Astrocyte of the spinal cord (primary cell): ENCODE results near the gene CTNNAL1.

ENCODE experiments used
- DNase-seq: peaks from one replicate; pipeline ENCODE4 v3.0.0; 2011; ENCODE audit warnings: low read depth, low spot score
- H3K4me3 ChIP-seq: 2 replicates; pipeline ENCODE4 v1.5.1; 2011; ENCODE audit warnings: low read depth, mild to moderate bottlenecking, low read length, moderate library complexity
- CTCF ChIP-seq: IDR thresholded peaks from 2 replicates; pipeline ENCODE4 v1.5.1; 2012; ENCODE audit warnings: low read depth, mild to moderate bottlenecking, low read length, inconsistent platforms
- in situ Hi-C: cut with HindIII; loops from 2 replicates; pipeline ENCODE4 v1.10.0; 2017; ENCODE audit warnings: low sequenced_read_pairs

CTNNAL1 gene

GRCh38 chr9:109030426-109030825 lies 17.1 kb upstream of the CTNNAL1 start:
- H3K4me3 ChIP-seq = no peak overlapping the region
- TF ChIP-seq CTCF = no peak
- in situ Hi-C loops = no loop called here
- no peak for DNase-seq

- in situ Hi-C loops = no loop called here
- DNase-seq = no peak
- no peak for TF ChIP-seq CTCF
- no peak overlapping the region for H3K4me3 ChIP-seq
These were observed 15.2 kb upstream of the CTNNAL1 start for GRCh38 chr9:109028457-109028856.

GRCh38 chr9:109027176-109027575 lies 13.9 kb upstream of the CTNNAL1 start:
- in situ Hi-C loops = no loop called here

GRCh38 chr9:109026306-109026705 lies 13.0 kb upstream of the CTNNAL1 start:
- in situ Hi-C loops = no loop called here
- no peak overlapping the region for H3K4me3 ChIP-seq
- no peak for DNase-seq
- TF ChIP-seq CTCF = no peak

More at GRCh38 chr9:109027176-109027575, 13.9 kb upstream of the CTNNAL1 start:
- no peak overlapping the region for H3K4me3 ChIP-seq
- DNase-seq = peak; percentile 16
- no peak for TF ChIP-seq CTCF

- no peak overlapping the region for H3K4me3 ChIP-seq
- no peak for TF ChIP-seq CTCF
- in situ Hi-C loops = no loop called here
- no peak for DNase-seq
These were observed 9.6 kb upstream of the CTNNAL1 start for GRCh38 chr9:109022873-109023272.

GRCh38 chr9:109020581-109021511 lies 7.5 kb upstream of the CTNNAL1 start:
- in situ Hi-C loops = no loop called here
- no peak for TF ChIP-seq CTCF
- H3K4me3 ChIP-seq = no peak overlapping the region
- DNase-seq = no peak
